Trophoblast cell (in vitro differentiated cells and primary cell): ENCODE measurements around the gene PPM1J.

ENCODE experiments used
- DNase-seq, 2 donors: peaks; one replicate each; pipeline ENCODE4 v3.0.0-alpha.2; 2016
- H2AFZ ChIP-seq: 2 replicates; pipeline ENCODE4 v1.6.1; 2013; ENCODE audit warnings: low read length, moderate library complexity, mild to moderate bottlenecking; ENCODE audit not compliant: insufficient read depth, poor library complexity
- H2AK5ac ChIP-seq: 2 replicates; pipeline ENCODE4 v1.6.1; 2013; ENCODE audit warnings: mild to moderate bottlenecking, low read length
- H2BK120ac ChIP-seq: 2 replicates; pipeline ENCODE4 v1.6.1; 2013; ENCODE audit warnings: low read length, mild to moderate bottlenecking, moderate library complexity; ENCODE audit not compliant: insufficient read depth, poor library complexity
- H2BK12ac ChIP-seq: 2 replicates; pipeline ENCODE4 v1.6.1; 2013; ENCODE audit warnings: mild to moderate bottlenecking, low read length, moderate library complexity
- H2BK5ac ChIP-seq: 2 replicates; pipeline ENCODE4 v1.6.1; 2013; ENCODE audit warnings: low read length, low read depth, moderate library complexity, mild to moderate bottlenecking; ENCODE audit not compliant: poor library complexity
- H3K14ac ChIP-seq: 2 replicates; pipeline ENCODE4 v1.6.1; 2013; ENCODE audit warnings: mild to moderate bottlenecking, low read length
- H3K18ac ChIP-seq: 2 replicates; pipeline ENCODE4 v1.6.1; 2013; ENCODE audit warnings: mild to moderate bottlenecking, low read length
- H3K23ac ChIP-seq: 2 replicates; pipeline ENCODE4 v1.6.1; 2013; ENCODE audit warnings: low read length
- H3K27ac ChIP-seq: 2 replicates; pipeline ENCODE4 v1.5.1; 2013; ENCODE audit warnings: low read depth, mild to moderate bottlenecking, inconsistent platforms, low read length, moderate library complexity
- H3K27me3 ChIP-seq: 2 replicates; pipeline ENCODE4 v1.6.1; 2013; ENCODE audit warnings: inconsistent platforms, mild to moderate bottlenecking, low read length, moderate library complexity; ENCODE audit not compliant: insufficient read depth
- H3K36me3 ChIP-seq, 2 experiments: 1 replicate in 1 of 2; 2 replicates in 1 of 2; pipeline ENCODE4 v1.6.1; 2013; ENCODE audit warnings: low read length in 2 of 2, mild to moderate bottlenecking in 2 of 2, moderate library complexity in 1 of 2; ENCODE audit not compliant: insufficient read depth in 2 of 2, control insufficient read depth in 1 of 2
- H3K4ac ChIP-seq: 2 replicates; pipeline ENCODE4 v1.6.1; 2013; ENCODE audit warnings: low read depth, mild to moderate bottlenecking, low read length, moderate library complexity
- H3K4me1 ChIP-seq, 2 experiments: 1 replicate in 1 of 2; 2 replicates in 1 of 2; pipeline ENCODE4 v1.6.1; 2013; ENCODE audit warnings: low read length in 2 of 2, mild to moderate bottlenecking in 2 of 2, moderate library complexity in 1 of 2; ENCODE audit not compliant: insufficient read depth in 2 of 2, control insufficient read depth in 1 of 2
- H3K4me2 ChIP-seq: 2 replicates; pipeline ENCODE4 v1.6.1; 2013; ENCODE audit warnings: inconsistent platforms, mild to moderate bottlenecking, low read length, moderate library complexity
- H3K4me3 ChIP-seq: 2 replicates; pipeline ENCODE4 v1.5.1; 2013; ENCODE audit warnings: mild to moderate bottlenecking, low read depth, low read length, inconsistent platforms
- H3K79me1 ChIP-seq: one replicate; pipeline ENCODE4 v1.6.1; 2013; ENCODE audit warnings: low read length
- H3K79me2 ChIP-seq: 2 replicates; pipeline ENCODE4 v1.6.1; 2013; ENCODE audit warnings: low read length, mild to moderate bottlenecking; ENCODE audit not compliant: control insufficient read depth, insufficient read depth, poor library complexity
- H3K9ac ChIP-seq: 2 replicates; pipeline ENCODE4 v1.6.1; 2013; ENCODE audit warnings: mild to moderate bottlenecking, low read length
- H3K9me3 ChIP-seq: 2 replicates; pipeline ENCODE4 v1.6.1; 2013; ENCODE audit warnings: low read depth, mild to moderate bottlenecking, control low read depth, inconsistent platforms, low read length; ENCODE audit not compliant: insufficient read depth
- H4K12ac ChIP-seq: 2 replicates; pipeline ENCODE4 v1.6.1; 2013; ENCODE audit warnings: low read depth, mild to moderate bottlenecking, low read length, moderate library complexity
- H4K8ac ChIP-seq: 2 replicates; pipeline ENCODE4 v1.6.1; 2013; ENCODE audit warnings: low read depth, mild to moderate bottlenecking, low read length, moderate library complexity
- H4K91ac ChIP-seq: one replicate; pipeline ENCODE4 v1.6.1; 2013; ENCODE audit warnings: low read depth, mild to moderate bottlenecking, low read length, moderate library complexity
- WGBS: extraction: QIAGEN DNeasy Blood & Tissue Kit; methylation state at CpG from one replicate; pipeline ENCODE4 v1.1.7; 2013; ENCODE audit warnings: missing lambda C conversion rate; ENCODE audit not compliant: insufficient read length, insufficient coverage; ENCODE audit errors: extremely low coverage; 5-methylcytosine and 5-hydroxymethylcytosine counted together

Gene PPM1J

GRCh38 chr1:112695276-112695675 lies 19.9 kb downstream of the PPM1J start:
- no peak overlapping the region for H3K9ac ChIP-seq
- H3K4me2 ChIP-seq: no peak overlapping the region
- H2BK5ac ChIP-seq: no peak overlapping the region
- no peak overlapping the region for H4K91ac ChIP-seq
- no peak overlapping the region for H2AFZ ChIP-seq
- no peak overlapping the region for H3K27ac ChIP-seq
- peaks cover 1% of the 10 kb centered on the region for H3K79me2 ChIP-seq
- no peak overlapping the region for H2BK120ac ChIP-seq
- H2BK12ac ChIP-seq: no peak overlapping the region
- no peak for DNase-seq
- H3K27me3 ChIP-seq: no peaks in the 10 kb centered on the region
- H2AK5ac ChIP-seq: no peak overlapping the region
- no peak overlapping the region for H3K4ac ChIP-seq
- H3K36me3 ChIP-seq: peaks cover 58 to 68% of the 10 kb centered on the region in 2 experiments
- H4K8ac ChIP-seq: no peak overlapping the region
- no peaks in the 10 kb centered on the region for H3K9me3 ChIP-seq
- H4K12ac ChIP-seq: no peak overlapping the region
- no peak overlapping the region for H3K14ac ChIP-seq
- H3K18ac ChIP-seq: no peak overlapping the region
- no peak overlapping the region for H3K23ac ChIP-seq
- peaks cover 8% of the 10 kb centered on the region for H3K79me1 ChIP-seq
- WGBS: no CpG with 5 or more reads among the region's 9 CpGs
- peaks cover 23% of the 10 kb centered on the region in 2 experiments for H3K4me1 ChIP-seq
- H3K4me3 ChIP-seq: no peak overlapping the region

GRCh38 chr1:112694363-112694929 lies 20.7 kb downstream of the PPM1J start:
- no peaks in the 10 kb centered on the region for H3K27me3 ChIP-seq
- no peak overlapping the region for H3K4me3 ChIP-seq
- H3K27ac ChIP-seq: no peak overlapping the region
- no peak overlapping the region for H3K14ac ChIP-seq
- H4K12ac ChIP-seq: peak overlapping the region; percentile 68
- no peaks in the 10 kb centered on the region for H3K79me2 ChIP-seq
- H4K8ac ChIP-seq: no peak overlapping the region
- peaks cover 56 to 66% of the 10 kb centered on the region in 2 experiments for H3K36me3 ChIP-seq
- no peak overlapping the region for H4K91ac ChIP-seq
- H2BK12ac ChIP-seq: no peak overlapping the region
- DNase-seq: no peak
- H2BK5ac ChIP-seq: no peak overlapping the region
- H3K4ac ChIP-seq: no peak overlapping the region
- H3K79me1 ChIP-seq: peaks cover 5% of the 10 kb centered on the region
- no peaks in the 10 kb centered on the region for H3K9me3 ChIP-seq
- no peak overlapping the region for H3K9ac ChIP-seq
- no peak overlapping the region for H3K18ac ChIP-seq
- H3K23ac ChIP-seq: no peak overlapping the region
- no peak overlapping the region for H2AK5ac ChIP-seq
- WGBS: no CpG with 5 or more reads among the region's 15 CpGs
- H2BK120ac ChIP-seq: no peak overlapping the region
- H3K4me1 ChIP-seq: peaks cover 15% of the 10 kb centered on the region in 2 experiments
- no peak overlapping the region for H3K4me2 ChIP-seq
- H2AFZ ChIP-seq: no peak overlapping the region

- H3K4me1 ChIP-seq: peaks cover 12% of the 10 kb centered on the region in 2 experiments
- no peak overlapping the region for H3K4me2 ChIP-seq
- no CpG with 5 or more reads among the region's 6 CpGs for WGBS
- no peak overlapping the region for H3K14ac ChIP-seq
- H3K9ac ChIP-seq: no peak overlapping the region
- H3K9me3 ChIP-seq: no peaks in the 10 kb centered on the region
- no peak overlapping the region for H3K23ac ChIP-seq
- H2BK12ac ChIP-seq: no peak overlapping the region
- no peak overlapping the region for H4K91ac ChIP-seq
- no peak overlapping the region for H3K4me3 ChIP-seq
- no peak overlapping the region for H3K18ac ChIP-seq
- H3K36me3 ChIP-seq: peaks cover 58 to 65% of the 10 kb centered on the region in 2 experiments
- no peak overlapping the region for H4K8ac ChIP-seq
- DNase-seq: no peak
- H3K27me3 ChIP-seq: no peaks in the 10 kb centered on the region
- H2BK120ac ChIP-seq: no peak overlapping the region
- no peak overlapping the region for H3K27ac ChIP-seq
- no peak overlapping the region for H4K12ac ChIP-seq
- H2BK5ac ChIP-seq: no peak overlapping the region
- no peak overlapping the region for H3K4ac ChIP-seq
- H3K79me1 ChIP-seq: peaks cover 3% of the 10 kb centered on the region
- no peak overlapping the region for H2AK5ac ChIP-seq
- H3K79me2 ChIP-seq: no peaks in the 10 kb centered on the region
- no peak overlapping the region for H2AFZ ChIP-seq
Observed at GRCh38 chr1:112693821-112694220, 21.3 kb downstream of the PPM1J start.

- no peak overlapping the region for H2BK12ac ChIP-seq
- no peaks in the 10 kb centered on the region for H3K9me3 ChIP-seq
- no peak overlapping the region for H3K9ac ChIP-seq
- H3K18ac ChIP-seq: no peak overlapping the region
- H4K91ac ChIP-seq: no peak overlapping the region
- H3K27me3 ChIP-seq: no peaks in the 10 kb centered on the region
- no peak for DNase-seq
- no peak overlapping the region for H3K14ac ChIP-seq
- H3K23ac ChIP-seq: no peak overlapping the region
- H3K79me2 ChIP-seq: no peaks in the 10 kb centered on the region
- H3K27ac ChIP-seq: no peak overlapping the region
- no peak overlapping the region for H2AK5ac ChIP-seq
- H3K79me1 ChIP-seq: no peaks in the 10 kb centered on the region
- no peak overlapping the region for H3K4me2 ChIP-seq
- no peak overlapping the region for H2BK5ac ChIP-seq
- H4K12ac ChIP-seq: no peak overlapping the region
- H2BK120ac ChIP-seq: no peak overlapping the region
- no peak overlapping the region for H3K4ac ChIP-seq
- no peak overlapping the region for H4K8ac ChIP-seq
- H3K4me1 ChIP-seq: peaks cover 3 to 4% of the 10 kb centered on the region in 2 experiments
- H3K36me3 ChIP-seq: peaks cover 50 to 56% of the 10 kb centered on the region in 2 experiments
- H3K4me3 ChIP-seq: no peak overlapping the region
- no peak overlapping the region for H2AFZ ChIP-seq
- no CpG with 5 or more reads among the region's 5 CpGs for WGBS
Observed at GRCh38 chr1:112692681-112693080, 22.5 kb downstream of the PPM1J start.
